Panc1 (cell line): ENCODE measurements around the gene PRDX5. TPM values are rescaled to one million over a fixed set of nuclear protein-coding genes. Genes with fewer than 3 reads are reported as not detected.

Source experiments
- ATAC-seq: fragments of 200-7000 bp; cut with Tn5 transposase; 2 replicates; pipeline ENCODE4 v1.9.1; 2020; ENCODE audit warnings: mild to moderate bottlenecking, moderate library complexity
- BruUV-seq: library from RNA; stranded (reverse); fragments of 400-500 nt; replicated peaks from 2 replicates; lab custom pipeline; 2021; lab: Mats Ljungman, UMichigan
- CTCF ChIA-PET: fragments of 300-600 bp; sonication (Branson Sonifier 250); formaldehyde crosslinking; loops from one replicate; lab custom pipeline; 2022; ENCODE audit warnings: antibody characterized with exemption; lab: Charles Lee
- POLR2A ChIA-PET: fragments of 300-600 bp; sonication (Branson Sonifier 250); formaldehyde crosslinking; loops from one replicate; lab custom pipeline; 2022; ENCODE audit warnings: antibody characterized with exemption; lab: Charles Lee
- DNase-seq: peaks from one replicate; pipeline ENCODE4 v3.0.0-alpha.2; 2010; ENCODE audit warnings: low read depth, low spot score
- H3K27ac ChIP-seq: 2 replicates; pipeline ENCODE4 v1.5.1; 2011; ENCODE audit warnings: mild to moderate bottlenecking, low read length, inconsistent platforms
- H3K27me3 ChIP-seq: fragments of 200-500 bp; sonication (Bioruptor generic); 2 replicates; pipeline ENCODE4 v1.6.0; 2014; ENCODE audit warnings: low read length, inconsistent platforms; ENCODE audit not compliant: control insufficient read depth, insufficient read depth
- H3K36me3 ChIP-seq: fragments of 200-500 bp; sonication (Bioruptor generic); 2 replicates; pipeline ENCODE4 v1.5.1; 2014; ENCODE audit warnings: inconsistent platforms, mild to moderate bottlenecking, low read length, moderate library complexity; ENCODE audit not compliant: control insufficient read depth, insufficient read depth
- H3K4me1 ChIP-seq: 2 replicates; pipeline ENCODE4 v1.5.1; 2011; ENCODE audit warnings: inconsistent platforms, mild to moderate bottlenecking, low read length, moderate library complexity; ENCODE audit not compliant: control insufficient read depth, insufficient read depth
- H3K4me3 ChIP-seq, 2 experiments: 2 replicates each; pipeline ENCODE4 v1.5.1; 2011 to 2012; ENCODE audit warnings: low read depth in 2 of 2, low read length in 2 of 2, mild to moderate bottlenecking in 2 of 2, inconsistent platforms in 1 of 2, moderate library complexity in 1 of 2
- H3K9me3 ChIP-seq: fragments of 200-500 bp; sonication (Bioruptor generic); 2 replicates; pipeline ENCODE4 v1.5.1; 2014; ENCODE audit warnings: low read depth, mild to moderate bottlenecking, inconsistent platforms, low read length, moderate library complexity; ENCODE audit not compliant: control insufficient read depth, insufficient read depth
- CTCF ChIP-seq: fragments of 450-650 bp; IDR thresholded peaks from 2 replicates; pipeline ENCODE4 v1.5.1; 2017; ENCODE audit warnings: mild to moderate bottlenecking
- POLR2AphosphoS5 ChIP-seq: IDR thresholded peaks from 2 replicates; pipeline ENCODE4 v1.6.1; 2012; ENCODE audit warnings: mild to moderate bottlenecking, low read depth, low read length, moderate library complexity
- REST ChIP-seq, 2 experiments: IDR thresholded peaks; 2 replicates each; pipeline ENCODE4 v1.6.1; 2011 to 2012; ENCODE audit warnings: low read depth in 2 of 2, control low read depth in 1 of 2, low read length in 1 of 2, mild to moderate bottlenecking in 1 of 2, moderate library complexity in 1 of 2; ENCODE audit not compliant: insufficient read depth in 1 of 2
- SIN3A ChIP-seq: IDR thresholded peaks from 2 replicates; pipeline ENCODE4 v1.6.1; 2012; ENCODE audit warnings: low read depth, mild to moderate bottlenecking, low read length, moderate library complexity, borderline replicate concordance; ENCODE audit not compliant: insufficient read depth
- TCF7L2 ChIP-seq: IDR thresholded peaks from 2 replicates; pipeline ENCODE4 v1.6.1; 2011; ENCODE audit warnings: mild to moderate bottlenecking, low read depth, low read length, inconsistent platforms
- in situ Hi-C: cut with HindIII; loops from 2 replicates; pipeline ENCODE4 v1.10.0; 2016; ENCODE audit warnings: low sequenced_read_pairs, low pct_unique_long_range_greater_than_20kb
- intact Hi-C: fragments of 100-400 bp; cut with micrococcal nuclease; formaldehyde crosslinking; loops from one replicate; pipeline ENCODE4 v1.10.0; 2022; ENCODE audit not compliant: unreplicated experiment
- total RNA-seq: library from RNA; stranded (reverse); gene quantifications from one replicate; pipeline ENCODE4 v1.2.1, GENCODE V29; 2021; ENCODE audit not compliant: unreplicated experiment

PRDX5 gene
- total RNA-seq, 1 experiment from 2014 or later, result 492 TPM

- TF ChIP-seq TCF7L2 (no peak), SIN3A (no peak), POLR2AphosphoS5 (no peak), CTCF (no peak), REST (IDR thresholded peaks at IDR 0.05; ENCODE audit: insufficient read depth in 1 of 2, low read depth in 2 of 2, low read length in 1 of 2) (no peak)
- peak; percentile 24 for ATAC-seq
- DNase-seq, result no peak
- H3K4me3 ChIP-seq, result peak overlapping the region; percentile 76 to 86
- H3K27ac ChIP-seq, result peak overlapping the region; percentile 85
- H3K4me1 ChIP-seq, result peaks cover 52% of the 10 kb centered on the region
- no peaks in the 10 kb centered on the region for H3K9me3 ChIP-seq
- intact Hi-C loops, result loop anchor here (5.0 kb wide), 1 partner anchor 294 kb away; no protein-coding TSS in a partner anchor
- in situ Hi-C loops, result no loop called here
- BruUV-seq, result no TSS peak
- CTCF ChIA-PET, result interaction anchor here (0.6 to 0.9 kb wide), 2 partner anchors 13 to 41 kb away, joined by 3 to 4 read pairs; partner anchors contain the start of genes PRDX5 and TRMT112
- POLR2A ChIA-PET, result interaction anchor here (0.7 kb wide), 1 partner anchor 41 kb away, joined by 3 read pairs; no protein-coding TSS in a partner anchor
- peaks cover 4% of the 10 kb centered on the region; the same call in 1 of the 2 replicates for H3K36me3 ChIP-seq
- no peaks in the 10 kb centered on the region for H3K27me3 ChIP-seq
Observed at GRCh38 chr11:64358536-64358906, 40.6 kb downstream of the PRDX5 start.

- H3K9me3 ChIP-seq, result no peaks in the 10 kb centered on the region
- peak; percentile 79 for ATAC-seq
- DNase-seq, result no peak
- no peak for TF ChIP-seq CTCF
- peak; percentile 92; the same call in 1 of the 2 replicates for TF ChIP-seq SIN3A
- peak; percentile 72 for TF ChIP-seq POLR2AphosphoS5
- no peak for TF ChIP-seq REST (IDR thresholded peaks at IDR 0.05; ENCODE audit: insufficient read depth in 1 of 2, low read depth in 2 of 2, low read length in 1 of 2)
- peak within 1 kb of the TSS; percentile 88 for H3K27ac ChIP-seq
- H3K27me3 ChIP-seq, result no peaks in the 10 kb centered on the region
- POLR2A ChIA-PET, result interaction anchor here (0.5 to 0.6 kb wide), 2 partner anchors 15 to 78 kb away, joined by 3 read pairs; no protein-coding TSS in a partner anchor
- peaks cover 4% of the 10 kb centered on the region; the same call in 1 of the 2 replicates for H3K36me3 ChIP-seq
- BruUV-seq, result no TSS peak
- intact Hi-C loops, result loop anchor here (5.0 kb wide), 1 partner anchor 293 kb away; no protein-coding TSS in a partner anchor
- peak within 1 kb of the TSS; percentile 76 to 86 for H3K4me3 ChIP-seq
- peaks cover 48% of the 10 kb centered on the region for H3K4me1 ChIP-seq
- in situ Hi-C loops, result no loop called here
- CTCF ChIA-PET, result interaction anchor here (0.6 to 0.9 kb wide), 3 partner anchors 13 to 41 kb away, joined by 3 to 4 read pairs (median 3); partner anchors contain the start of genes PRDX5 and TRMT112
Observed at GRCh38 chr11:64358907-64359711, 41.2 kb downstream of the PRDX5 start, which contains the start of gene RPS6KA4. Gene RPS6KA4 (plus strand): TSS chr11:64359162. CDS start chr11:64359236, 74 bp downstream.
